ENCODE measurements around the gene FAM217A.

GRCh38 chr6:4021133-4021853 is 57.6 kb downstream of the FAM217A start:
- TF ChIP-seq CTCF (IDR thresholded peaks at IDR 0.05; ENCODE audit: low read length) = peak; percentile 51
- no peak for TF ChIP-seq EZH2 (IDR thresholded peaks at IDR 0.05; ENCODE audit: borderline replicate concordance, low read length)

Data from OCI-LY1 (cell line).